GM21526 (cell line): ENCODE results near the gene SLC5A2.
"Not testable (repeated sequence)": the region's sequence is repeated elsewhere in the genome, so short reads cannot be mapped to it uniquely, and the experiment has no call there.

Source experiments
- ATAC-seq: cut with Tn5 transposase; IDR thresholded peaks from one replicate; pipeline ENCODE4 v1.9.1; 2021; ENCODE audit warnings: moderate library complexity; ENCODE audit not compliant: unreplicated experiment, low FRiP score

SLC5A2 gene

GRCh38 chr16:31523768-31524167, 40.8 kb downstream of the SLC5A2 start:
- not testable (repeated sequence) for ATAC-seq

- no peak for ATAC-seq
Measured at GRCh38 chr16:31525113-31525512, 42.2 kb downstream of the SLC5A2 start.

- no peak for ATAC-seq
Measured at GRCh38 chr16:31527734-31528274, 44.9 kb downstream of the SLC5A2 start, which contains the start of gene AHSP. Gene AHSP (plus strand): TSS chr16:31527900. CDS start chr16:31528140, 240 bp downstream.

DNA sequence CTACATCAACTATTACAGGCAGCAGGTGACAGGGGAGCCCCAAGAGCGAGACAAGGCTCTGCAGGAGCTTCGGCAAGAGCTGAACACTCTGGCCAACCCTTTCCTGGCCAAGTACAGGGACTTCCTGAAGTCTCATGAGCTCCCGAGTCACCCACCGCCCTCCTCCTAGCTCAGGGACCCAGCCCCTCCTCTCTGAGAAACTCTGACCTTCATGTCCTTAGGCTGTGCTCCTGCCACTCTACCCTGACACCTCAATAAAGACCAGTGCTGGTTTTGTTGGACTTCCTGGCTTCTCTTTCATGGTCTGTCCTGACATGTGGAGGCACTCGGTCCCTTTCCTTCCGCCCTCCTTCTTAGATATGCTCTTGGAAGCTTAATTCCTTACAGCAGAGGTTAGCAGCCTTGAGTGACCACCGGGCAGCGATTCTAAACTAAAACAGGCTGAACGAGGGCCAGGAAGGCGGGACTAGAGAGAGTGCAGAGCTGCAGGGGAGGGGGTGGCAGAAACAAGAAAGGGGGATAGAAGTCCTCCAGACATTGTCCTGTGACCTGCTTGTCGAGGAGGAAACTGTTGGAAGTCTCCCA, 45.7 kb downstream of the SLC5A2 start:
- ATAC-seq: no peak

DNA sequence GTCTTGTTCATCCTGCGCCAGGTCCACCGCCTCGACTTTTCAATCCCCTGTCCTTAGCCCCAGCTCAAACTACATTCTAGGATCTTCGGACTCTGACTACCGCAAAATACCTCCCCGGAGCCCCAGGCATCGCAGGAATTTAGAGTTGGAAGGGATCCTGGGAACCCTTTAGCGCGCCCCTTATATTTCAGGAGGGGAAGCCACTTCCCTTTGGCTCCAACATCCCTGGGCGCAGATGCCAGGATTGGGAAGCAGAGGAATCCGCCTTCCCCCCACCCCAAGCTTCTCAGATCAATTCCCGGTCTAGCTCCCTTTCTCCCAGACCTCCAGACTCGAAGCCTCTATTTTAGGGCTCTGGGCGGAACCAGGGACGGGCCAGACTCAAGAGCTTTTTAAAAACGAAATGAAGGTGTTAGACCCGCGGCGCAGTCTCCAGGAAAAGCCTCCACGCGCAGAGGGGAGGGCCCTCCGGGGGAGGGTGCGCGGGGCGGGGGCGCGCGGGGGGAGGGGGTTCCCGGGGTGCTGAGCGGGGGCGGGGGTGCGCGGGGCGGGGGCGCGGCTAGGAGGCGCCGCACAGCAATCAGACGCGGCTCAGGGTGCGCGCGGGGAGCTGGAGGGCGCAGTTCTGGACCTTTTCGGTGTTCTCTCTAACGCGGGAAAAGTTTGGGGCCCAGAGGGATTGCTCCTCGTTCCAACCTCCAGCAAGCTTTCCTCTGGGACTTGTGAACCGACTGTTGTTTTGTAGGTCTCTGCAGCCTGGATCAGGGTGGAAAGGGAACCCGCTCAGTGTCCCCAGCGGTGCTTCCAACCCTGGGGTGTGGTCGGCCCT, 46.4 kb downstream of the SLC5A2 start:
- ATAC-seq: no peak

DNA sequence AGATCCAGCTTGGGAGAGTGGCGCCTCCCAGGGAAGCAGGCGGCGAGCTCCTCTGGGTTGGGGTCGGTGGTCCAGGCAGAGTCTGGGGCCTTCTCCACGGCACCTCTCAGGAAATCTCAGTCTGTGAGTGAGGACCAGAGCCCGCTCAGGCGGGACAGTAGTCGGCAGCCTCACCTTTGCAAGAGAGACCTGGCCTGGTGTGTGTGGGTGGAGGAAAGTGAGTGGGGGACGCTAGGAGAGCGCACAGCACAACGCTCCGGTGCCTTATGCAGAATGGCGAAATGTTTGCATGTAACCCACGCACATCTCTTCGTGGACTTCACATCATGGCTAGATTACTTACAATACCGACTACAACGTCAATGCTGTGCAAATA, 47.0 kb downstream of the SLC5A2 start:
- no peak for ATAC-seq

DNA sequence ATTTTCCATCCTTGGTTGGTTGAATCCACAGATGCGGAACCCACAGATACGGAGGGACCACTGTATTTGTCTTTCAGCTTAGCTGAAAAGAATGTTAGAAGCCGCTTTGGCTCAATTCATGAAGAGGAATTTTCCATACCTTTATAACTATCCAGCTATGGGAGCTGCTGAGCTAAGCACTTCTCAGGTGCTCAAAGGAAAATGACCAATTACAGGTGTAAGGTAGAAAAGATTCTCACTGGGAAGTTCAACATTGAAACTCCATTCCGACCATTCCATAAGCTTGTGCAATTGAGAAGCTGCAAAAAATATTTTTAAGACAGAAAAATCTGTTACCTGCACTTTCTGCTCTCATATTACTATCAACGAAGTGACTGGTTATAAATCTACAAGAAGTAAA, 47.5 kb downstream of the SLC5A2 start:
- ATAC-seq: no peak

GRCh38 chr16:31531096-31531495, 48.2 kb downstream of the SLC5A2 start:
- ATAC-seq: no peak

- no peak for ATAC-seq
Measured at GRCh38 chr16:31532120-31532519, 49.2 kb downstream of the SLC5A2 start.

GRCh38 chr16:31532896-31533295, 50.0 kb downstream of the SLC5A2 start:
- ATAC-seq: no peak

DNA sequence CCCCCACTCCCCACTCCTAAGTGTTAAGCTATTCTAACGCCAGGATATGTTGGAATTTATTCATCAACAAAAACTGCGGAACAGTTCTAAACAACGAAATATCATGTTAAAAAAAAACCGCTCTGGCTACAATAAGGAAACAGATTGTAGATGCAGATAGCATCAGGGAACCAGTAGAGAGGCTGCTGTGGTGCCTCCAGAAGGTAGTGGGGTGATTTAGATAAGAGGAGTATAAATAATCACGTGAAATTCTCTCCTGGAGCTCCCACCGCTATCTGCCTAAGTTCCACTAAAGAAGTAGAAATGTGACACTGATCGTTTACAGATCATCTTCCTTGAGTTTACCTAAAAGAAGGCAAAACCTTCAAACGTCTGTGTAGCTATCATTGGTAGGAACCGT, 52.8 kb downstream of the SLC5A2 start:
- ATAC-seq: no peak

DNA sequence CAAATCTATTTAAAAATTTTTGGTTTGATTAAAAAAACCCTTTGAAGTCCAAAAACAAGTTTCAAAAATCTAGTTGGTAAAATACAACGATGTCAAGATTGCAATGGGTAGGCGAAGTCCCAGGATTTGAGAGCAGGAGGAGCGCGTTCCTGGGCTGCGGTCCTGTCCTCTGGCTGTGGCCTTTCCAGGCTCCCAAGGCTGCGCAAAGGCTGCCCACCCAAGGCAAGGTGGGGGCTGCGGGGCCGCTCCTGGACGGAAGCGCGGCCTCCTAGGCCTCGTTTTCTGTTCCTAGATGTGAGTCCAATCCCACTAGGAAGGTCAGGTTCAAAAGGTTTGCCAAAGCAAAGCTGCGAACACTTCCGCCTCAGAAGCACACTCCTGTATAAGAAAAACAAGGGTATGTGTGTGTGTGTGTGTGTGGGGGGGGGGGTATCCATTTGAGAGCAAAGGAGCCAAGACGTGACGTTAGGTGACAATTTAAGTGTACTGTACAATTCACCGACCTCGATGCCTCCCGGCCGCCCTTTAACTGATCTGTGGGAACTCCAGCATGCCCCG, 54.0 kb downstream of the SLC5A2 start:
- no peak for ATAC-seq

DNA sequence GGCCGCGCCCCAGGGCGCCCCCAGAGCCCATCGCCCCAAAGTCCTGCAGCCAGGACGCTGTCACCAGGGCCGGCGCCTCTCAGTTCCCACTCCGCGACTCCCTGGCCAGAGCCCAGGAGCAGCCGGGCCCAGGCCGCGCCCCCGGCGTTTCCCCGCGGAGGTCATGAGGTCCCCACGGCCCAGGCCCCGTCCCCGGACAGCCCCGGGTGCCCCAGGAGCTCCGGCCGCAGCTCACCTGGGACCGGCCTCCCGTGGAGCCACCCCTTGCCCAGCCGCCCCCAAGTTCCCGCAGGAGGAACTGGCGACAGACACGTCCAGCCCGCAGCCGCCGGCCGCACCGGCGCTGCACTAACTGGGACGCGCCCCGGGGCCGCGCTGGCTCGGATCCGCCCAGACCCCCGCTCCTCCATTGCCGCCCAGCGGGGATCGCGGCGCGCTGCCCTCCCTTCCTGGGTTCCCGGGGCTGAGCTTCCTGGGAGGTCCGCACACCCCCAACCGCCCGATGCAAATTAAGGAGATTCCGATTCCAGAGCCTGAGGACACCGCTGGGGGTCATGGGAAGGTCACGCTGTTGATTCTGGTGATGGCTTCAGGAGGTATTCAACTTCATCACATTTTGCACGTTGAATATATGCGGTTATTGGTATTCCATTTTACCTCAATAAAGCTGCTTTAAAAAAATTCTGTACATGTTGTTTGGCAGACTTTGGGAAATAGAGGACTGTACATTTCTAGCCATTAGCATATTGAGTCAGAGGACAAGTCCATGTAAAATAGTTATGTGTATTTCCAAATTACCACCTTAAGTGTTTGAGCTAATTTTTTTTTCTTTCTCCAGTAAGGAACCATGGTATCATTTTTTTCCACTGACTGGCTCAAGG, 54.7 kb downstream of the SLC5A2 start:
- ATAC-seq: no peak

DNA sequence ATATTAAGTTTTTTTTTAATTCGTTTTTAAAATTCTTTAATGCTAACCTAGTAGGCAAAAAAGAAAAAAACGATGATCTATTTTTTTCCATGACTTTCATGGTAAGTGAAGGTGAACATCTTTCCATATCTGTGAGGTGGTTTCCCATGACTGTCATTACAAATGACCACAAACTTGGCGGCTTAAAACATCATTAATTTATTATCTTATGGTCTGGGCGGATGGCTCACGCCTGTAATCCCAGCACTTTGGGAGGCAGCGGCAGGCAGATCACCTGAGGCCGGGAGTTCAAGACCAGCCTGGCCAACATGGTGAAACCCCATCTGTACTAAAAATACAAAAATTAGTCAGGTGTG, 55.3 kb downstream of the SLC5A2 start:
- ATAC-seq: not testable (repeated sequence)

DNA sequence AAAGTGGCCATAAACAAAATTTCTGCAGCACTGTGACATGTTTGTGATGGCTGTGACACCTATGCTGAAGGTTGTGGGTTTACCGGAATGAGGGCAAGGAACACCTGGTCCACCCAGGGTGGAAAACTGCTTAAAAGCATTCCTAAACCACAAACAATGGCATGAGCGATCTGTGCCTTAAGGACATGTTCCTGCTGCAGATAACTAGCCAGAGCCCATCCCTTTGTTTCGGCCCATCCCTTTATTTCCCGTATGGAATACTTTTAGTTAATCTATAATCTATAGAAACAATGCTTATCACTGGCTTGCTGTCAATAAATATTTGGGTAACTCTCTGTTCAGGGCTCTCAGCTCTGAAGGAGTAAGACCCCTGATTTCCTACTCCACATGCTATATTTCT, 56.8 kb downstream of the SLC5A2 start:
- ATAC-seq: not testable (repeated sequence)
